Kidney (tissue), 22 donors: ENCODE results near the gene ATG2B. TPM values are rescaled to one million over a fixed set of nuclear protein-coding genes. Genes with fewer than 3 reads are reported as not detected.

Source experiments
- DNase-seq, 5 donors: peaks; one replicate each; pipeline ENCODE4 v3.0.0-alpha.2; 2013 to 2020
- FAIRE-seq: peaks from 2 replicates; lab custom pipeline; 2012; peaks lifted over from hg19 to GRCh38; lab: Jason Lieb, UNC
- H3K27ac ChIP-seq, 2 donors: one replicate each; pipeline ENCODE4 v1.7.0; 2013; ENCODE audit warnings: low read depth in 2 of 2, low read length in 2 of 2, inconsistent platforms in 1 of 2
- H3K27me3 ChIP-seq: one replicate; pipeline ENCODE4 v1.7.1; 2013; ENCODE audit warnings: low read length, inconsistent platforms; ENCODE audit not compliant: control insufficient read depth, insufficient read depth
- H3K36me3 ChIP-seq, 3 donors: one replicate each; pipeline versions ENCODE4 v1.7.0 to v1.7.1; 2013; ENCODE audit warnings: low read length in 3 of 3, control low read depth in 1 of 3, inconsistent platforms in 1 of 3; ENCODE audit not compliant: insufficient read depth in 3 of 3, control insufficient read depth in 2 of 3
- H3K4me1 ChIP-seq, 3 donors: one replicate each; pipeline versions ENCODE4 v1.7.0 to v1.7.1; 2013; ENCODE audit warnings: low read length in 3 of 3, inconsistent platforms in 1 of 3, low read depth in 1 of 3; ENCODE audit not compliant: control insufficient read depth in 2 of 3, insufficient read depth in 2 of 3
- H3K4me3 ChIP-seq, 3 donors: one replicate each; pipeline versions ENCODE4 v1.7.0 to v1.8.1; 2013; ENCODE audit warnings: low read length in 3 of 3, control low read depth in 1 of 3, inconsistent platforms in 1 of 3
- H3K9ac ChIP-seq, 3 donors: one replicate each; pipeline versions ENCODE4 v1.7.0 to v1.7.1; 2013; ENCODE audit warnings: low read length in 3 of 3, control low read depth in 1 of 3, inconsistent platforms in 1 of 3
- H3K9me3 ChIP-seq, 3 donors: one replicate each; pipeline versions ENCODE4 v1.7.0 to v1.7.1; 2013; ENCODE audit warnings: low read length in 3 of 3, control low read depth in 1 of 3, inconsistent platforms in 1 of 3; ENCODE audit not compliant: control insufficient read depth in 2 of 3, insufficient read depth in 1 of 3
- intact Hi-C: fragments of 100-400 bp; cut with DNase I; formaldehyde crosslinking; loops from one replicate; pipeline ENCODE4 v1.11.1; 2022
- long read RNA-seq, 10 donors: library from polyadenylated mRNA in 1 of 10; unstranded in 1 of 10; transcript quantifications; one replicate each; pipeline ENCODE4 v2.0.0 and lab custom pipeline, GENCODE V29; 2021 to 2026
- polyA plus RNA-seq: library from polyadenylated mRNA; stranded (reverse); fragments of 350-450 nt; fragmentation: Illumina TruSeq; extraction: RNeasy Lipid Tissue Mini Kit (QIAGEN cat#74804); gene quantifications from one replicate; pipeline ENCODE4 v1.2.3, GENCODE V29; 2014; ENCODE audit warnings: low read depth, low replicate concordance; ENCODE audit not compliant: insufficient read depth
- total RNA-seq: library from RNA; stranded (reverse); fragmentation: NEBNext Ultra II Directional; extraction: Animal tissue kit (Norgen Biotek cat#: 25700); gene quantifications from one replicate; pipeline ENCODE4 v1.2.1, GENCODE V29; 2021
- TF ChIP-seq, protein P1 (sequence below): IDR thresholded peaks from 3 replicates; pipeline ENCODE4 v1.5.1; 2012; ENCODE audit warnings: mild to moderate bottlenecking, moderate library complexity, borderline replicate concordance; ENCODE audit not compliant: insufficient read depth; ENCODE audit errors: extremely low read depth
- donor health status: control.
- donor health status: control.
- donor health status: control.
- donor health status: control.
- donor health status: control.
- donor health status: DM: yes; HTN: yes; CAD: no.
- donor health status: Normal renal cell carcinoma (clear cell type).

ATG2B gene, protein sequence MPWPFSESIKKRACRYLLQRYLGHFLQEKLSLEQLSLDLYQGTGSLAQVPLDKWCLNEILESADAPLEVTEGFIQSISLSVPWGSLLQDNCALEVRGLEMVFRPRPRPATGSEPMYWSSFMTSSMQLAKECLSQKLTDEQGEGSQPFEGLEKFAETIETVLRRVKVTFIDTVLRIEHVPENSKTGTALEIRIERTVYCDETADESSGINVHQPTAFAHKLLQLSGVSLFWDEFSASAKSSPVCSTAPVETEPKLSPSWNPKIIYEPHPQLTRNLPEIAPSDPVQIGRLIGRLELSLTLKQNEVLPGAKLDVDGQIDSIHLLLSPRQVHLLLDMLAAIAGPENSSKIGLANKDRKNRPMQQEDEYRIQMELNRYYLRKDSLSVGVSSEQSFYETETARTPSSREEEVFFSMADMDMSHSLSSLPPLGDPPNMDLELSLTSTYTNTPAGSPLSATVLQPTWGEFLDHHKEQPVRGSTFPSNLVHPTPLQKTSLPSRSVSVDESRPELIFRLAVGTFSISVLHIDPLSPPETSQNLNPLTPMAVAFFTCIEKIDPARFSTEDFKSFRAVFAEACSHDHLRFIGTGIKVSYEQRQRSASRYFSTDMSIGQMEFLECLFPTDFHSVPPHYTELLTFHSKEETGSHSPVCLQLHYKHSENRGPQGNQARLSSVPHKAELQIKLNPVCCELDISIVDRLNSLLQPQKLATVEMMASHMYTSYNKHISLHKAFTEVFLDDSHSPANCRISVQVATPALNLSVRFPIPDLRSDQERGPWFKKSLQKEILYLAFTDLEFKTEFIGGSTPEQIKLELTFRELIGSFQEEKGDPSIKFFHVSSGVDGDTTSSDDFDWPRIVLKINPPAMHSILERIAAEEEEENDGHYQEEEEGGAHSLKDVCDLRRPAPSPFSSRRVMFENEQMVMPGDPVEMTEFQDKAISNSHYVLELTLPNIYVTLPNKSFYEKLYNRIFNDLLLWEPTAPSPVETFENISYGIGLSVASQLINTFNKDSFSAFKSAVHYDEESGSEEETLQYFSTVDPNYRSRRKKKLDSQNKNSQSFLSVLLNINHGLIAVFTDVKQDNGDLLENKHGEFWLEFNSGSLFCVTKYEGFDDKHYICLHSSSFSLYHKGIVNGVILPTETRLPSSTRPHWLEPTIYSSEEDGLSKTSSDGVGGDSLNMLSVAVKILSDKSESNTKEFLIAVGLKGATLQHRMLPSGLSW (N-terminal part only)
- 35.8 TPM for total RNA-seq
- polyA plus RNA-seq: 3.8 TPM
- long read RNA-seq, donor 1: 0 reads
- long read RNA-seq, donor 2: 0 reads
- long read RNA-seq, donor 3: 0 reads
- long read RNA-seq, donor 4, partial matches to known transcripts: 5 of 5 reads
- long read RNA-seq, donor 4, other reads (novel, unspliced or antisense): 0 of 5 reads
- long read RNA-seq, donor 5: 0 reads
- long read RNA-seq, donor 6: 0 reads
- long read RNA-seq, donor 7, full-length matches to known transcripts: 1 of 10 reads
- long read RNA-seq, donor 7, partial matches to known transcripts: 3 of 10 reads
- long read RNA-seq, donor 7, other reads (novel, unspliced or antisense): 6 of 10 reads
- long read RNA-seq, donor 8, partial matches to known transcripts: 64 of 64 reads
- long read RNA-seq, donor 8, other reads (novel, unspliced or antisense): 0 of 64 reads
- long read RNA-seq, donor 9: 0 reads
- long read RNA-seq, donor 10: 0 reads

- peaks cover 9 to 20% (median 13%) of the 10 kb centered on the region in 3 donors for H3K4me1 ChIP-seq
- no peaks in the 10 kb centered on the region for H3K36me3 ChIP-seq
- peak within 1 kb of the TSS; percentile 83 to 96 (median 92) for H3K4me3 ChIP-seq
- H3K9me3 ChIP-seq: no peaks in the 10 kb centered on the region
- peak within 1 kb of the TSS; percentile 86 to 95 for H3K27ac ChIP-seq
- FAIRE-seq: no peak
- TF ChIP-seq, protein P1, sequence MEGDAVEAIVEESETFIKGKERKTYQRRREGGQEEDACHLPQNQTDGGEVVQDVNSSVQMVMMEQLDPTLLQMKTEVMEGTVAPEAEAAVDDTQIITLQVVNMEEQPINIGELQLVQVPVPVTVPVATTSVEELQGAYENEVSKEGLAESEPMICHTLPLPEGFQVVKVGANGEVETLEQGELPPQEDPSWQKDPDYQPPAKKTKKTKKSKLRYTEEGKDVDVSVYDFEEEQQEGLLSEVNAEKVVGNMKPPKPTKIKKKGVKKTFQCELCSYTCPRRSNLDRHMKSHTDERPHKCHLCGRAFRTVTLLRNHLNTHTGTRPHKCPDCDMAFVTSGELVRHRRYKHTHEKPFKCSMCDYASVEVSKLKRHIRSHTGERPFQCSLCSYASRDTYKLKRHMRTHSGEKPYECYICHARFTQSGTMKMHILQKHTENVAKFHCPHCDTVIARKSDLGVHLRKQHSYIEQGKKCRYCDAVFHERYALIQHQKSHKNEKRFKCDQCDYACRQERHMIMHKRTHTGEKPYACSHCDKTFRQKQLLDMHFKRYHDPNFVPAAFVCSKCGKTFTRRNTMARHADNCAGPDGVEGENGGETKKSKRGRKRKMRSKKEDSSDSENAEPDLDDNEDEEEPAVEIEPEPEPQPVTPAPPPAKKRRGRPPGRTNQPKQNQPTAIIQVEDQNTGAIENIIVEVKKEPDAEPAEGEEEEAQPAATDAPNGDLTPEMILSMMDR: no peak
- intact Hi-C loops: no loop called here
- H3K9ac ChIP-seq: peak within 1 kb of the TSS; percentile 83 to 96 (median 84)
- no peaks in the 10 kb centered on the region for H3K27me3 ChIP-seq
- DNase-seq: peak; percentile 95 to 98 (median 97)
Measured at GRCh38 chr14:96362965-96363750, at the start of gene ATG2B, which contains the start of gene GSKIP. Gene ATG2B (minus strand): TSS chr14:96363341. CDS start chr14:96362976, 365 bp downstream. Gene GSKIP (plus strand): TSS chr14:96363526. CDS start chr14:96382248, 18,722 bp downstream.

DNA sequence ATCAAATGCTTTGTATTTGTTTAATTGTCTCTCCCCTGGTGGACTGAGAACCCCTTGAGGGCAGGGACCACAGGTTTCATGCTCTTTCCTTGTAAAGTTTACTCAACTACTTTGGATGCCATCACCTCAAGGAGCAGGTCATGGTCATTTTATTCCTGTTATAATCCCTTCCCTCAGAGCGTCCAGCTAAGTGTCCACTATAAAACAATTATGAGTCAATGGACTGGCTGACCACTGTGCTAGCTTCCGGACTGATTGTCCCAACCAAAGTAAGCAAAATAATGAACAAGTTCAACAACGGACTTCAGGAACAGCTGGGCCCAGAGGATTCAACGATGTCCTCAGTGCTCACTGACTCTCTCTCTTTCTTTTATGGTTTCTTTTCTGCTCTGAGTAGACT lies 47.0 kb upstream of the ATG2B start:
- intact Hi-C loops: loop anchor here (10.0 kb wide), 1 partner anchor 105 kb away; no protein-coding TSS in a partner anchor
- no peak for FAIRE-seq
- no peaks in the 10 kb centered on the region for H3K27me3 ChIP-seq

More for the DNA sequence above, 47.0 kb upstream of the ATG2B start:
- Histone ChIP-seq H3K27ac (no peak overlapping the region), H3K4me1 (no peaks in the 10 kb centered on the region), H3K9ac (no peak overlapping the region), H3K4me3 (no peak overlapping the region), H3K36me3 (no peaks in the 10 kb centered on the region), H3K9me3 (no peaks in the 10 kb centered on the region)
- TF ChIP-seq, protein P1: no peak
- no peak for DNase-seq
